ENCODE data around the gene SLC2A4RG.

SLC2A4RG gene

GRCh38 chr20:63737945-63738686 is 1.5 kb upstream of the SLC2A4RG start:
- intact Hi-C loops (cut with micrococcal nuclease): no loop called here
- peak overlapping the region; percentile 50 for H3K4me3 Mint-ChIP-seq
- no peak overlapping the region for H3K27ac Mint-ChIP-seq
- no peaks in the 10 kb centered on the region for H3K9me3 Mint-ChIP-seq
- H3K36me3 Mint-ChIP-seq (ENCODE audit: low read depth): peaks cover 18% of the 10 kb centered on the region
- peaks cover 35% of the 10 kb centered on the region for H3K27me3 Mint-ChIP-seq
- peaks cover 48% of the 10 kb centered on the region for H3K4me1 Mint-ChIP-seq (ENCODE audit: low read depth)

DNA sequence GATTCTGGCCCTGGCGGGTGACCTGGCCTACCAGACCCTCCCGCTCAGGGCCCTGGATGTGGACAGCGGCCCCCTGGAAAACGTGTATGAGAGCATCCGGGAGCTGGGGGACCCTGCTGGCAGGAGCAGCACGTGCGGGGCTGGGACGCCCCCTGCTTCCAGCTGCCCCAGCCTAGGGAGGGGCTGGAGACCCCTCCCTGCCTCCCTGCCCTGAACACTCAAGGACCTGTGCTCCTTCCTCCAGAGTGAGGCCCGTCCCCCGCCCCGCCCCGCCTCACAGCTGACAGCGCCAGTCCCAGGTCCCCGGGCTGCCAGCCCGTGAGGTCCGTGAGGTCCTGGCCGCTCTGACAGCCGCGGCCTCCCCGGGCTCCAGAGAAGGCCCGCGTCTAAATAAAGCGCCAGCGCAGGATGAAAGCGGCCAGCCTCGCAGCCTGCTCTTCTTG is 868 bp upstream of the SLC2A4RG start:
- Mint-ChIP-seq H3K27me3 (peaks cover 35% of the 10 kb centered on the region), H3K27ac (no peak overlapping the region), H3K9me3 (no peaks in the 10 kb centered on the region), H3K36me3 (ENCODE audit: low read depth) (peaks cover 24% of the 10 kb centered on the region), H3K4me3 (peak overlapping the region; percentile 50), H3K4me1 (ENCODE audit: low read depth) (peaks cover 48% of the 10 kb centered on the region)
- intact Hi-C loops (cut with micrococcal nuclease): no loop called here

- H3K4me1 Mint-ChIP-seq (ENCODE audit: low read depth): peaks cover 47% of the 10 kb centered on the region
- intact Hi-C loops (cut with micrococcal nuclease): no loop called here
- no peak overlapping the region for H3K27ac Mint-ChIP-seq
- H3K4me3 Mint-ChIP-seq: peak overlapping the region; percentile 64
- peaks cover 38% of the 10 kb centered on the region for H3K36me3 Mint-ChIP-seq (ENCODE audit: low read depth)
- no peaks in the 10 kb centered on the region for H3K9me3 Mint-ChIP-seq
- peaks cover 32% of the 10 kb centered on the region for H3K27me3 Mint-ChIP-seq
Measured at GRCh38 chr20:63740070-63740626, 572 bp downstream of the SLC2A4RG start.

DNA sequence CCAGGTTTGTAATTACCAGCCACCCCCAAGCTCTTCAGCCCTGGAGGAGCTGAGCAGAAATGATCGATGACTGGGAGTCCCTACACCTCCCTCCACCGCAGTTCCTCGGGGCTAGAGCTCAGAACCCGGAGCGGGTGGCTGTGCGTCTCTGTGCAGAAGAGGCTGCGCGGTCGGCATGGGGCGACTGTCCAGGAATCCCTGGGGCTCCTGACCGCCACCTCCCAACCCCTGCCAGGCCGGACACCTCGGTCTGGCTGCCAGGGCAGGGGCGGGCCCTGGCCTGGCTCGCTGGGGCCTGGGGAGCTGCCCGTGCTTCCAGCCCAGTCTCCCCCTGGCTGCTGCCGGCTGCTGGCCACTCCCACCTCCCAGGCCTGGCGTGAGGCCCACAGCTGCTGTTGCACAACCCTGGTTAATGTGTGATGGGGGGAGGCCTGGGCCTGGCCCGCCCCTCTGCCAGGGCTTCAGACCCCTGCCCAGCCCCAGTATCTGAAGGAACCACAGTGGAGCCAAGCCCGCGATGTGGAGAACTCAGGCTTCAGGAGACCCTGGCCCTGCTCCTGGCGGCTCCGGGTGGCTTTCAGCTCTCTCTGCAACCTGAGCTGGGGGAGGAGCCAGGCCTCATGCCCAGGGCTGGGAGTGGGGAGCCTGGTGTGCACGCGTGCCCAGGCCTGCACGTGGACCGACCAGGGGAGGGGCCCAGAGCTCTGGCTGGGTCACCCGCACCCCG is 1.2 kb downstream of the SLC2A4RG start:
- Mint-ChIP-seq H3K27ac (peak overlapping the region; percentile 25), H3K4me1 (ENCODE audit: low read depth) (peaks cover 40% of the 10 kb centered on the region), H3K4me3 (peak overlapping the region; percentile 64), H3K9me3 (no peaks in the 10 kb centered on the region), H3K27me3 (peaks cover 26% of the 10 kb centered on the region), H3K36me3 (ENCODE audit: low read depth) (peaks cover 44% of the 10 kb centered on the region)
- intact Hi-C loops (cut with micrococcal nuclease): no loop called here

DNA sequence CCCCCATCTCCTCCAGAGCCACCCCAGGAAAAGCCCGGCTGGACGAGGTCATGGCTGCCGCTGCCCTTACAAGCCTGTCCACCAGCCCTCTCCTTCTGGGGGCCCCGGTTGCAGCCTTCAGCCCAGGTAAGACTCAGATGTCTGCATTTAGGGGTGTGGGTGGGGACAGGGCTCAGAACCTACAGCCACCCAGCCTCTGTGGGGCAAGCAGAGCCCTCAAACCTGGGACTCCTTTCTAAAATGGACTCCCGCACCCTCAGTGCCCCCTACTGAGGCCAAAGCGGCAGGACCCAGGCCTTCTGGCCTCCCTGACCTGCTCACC is 1.7 kb downstream of the SLC2A4RG start:
- H3K36me3 Mint-ChIP-seq (ENCODE audit: low read depth): peaks cover 50% of the 10 kb centered on the region
- H3K27ac Mint-ChIP-seq: peak overlapping the region; percentile 25
- intact Hi-C loops (cut with micrococcal nuclease): no loop called here
- H3K4me3 Mint-ChIP-seq: peak overlapping the region; percentile 64
- no peaks in the 10 kb centered on the region for H3K9me3 Mint-ChIP-seq
- peaks cover 21% of the 10 kb centered on the region for H3K27me3 Mint-ChIP-seq
- H3K4me1 Mint-ChIP-seq (ENCODE audit: low read depth): peaks cover 35% of the 10 kb centered on the region

DNA sequence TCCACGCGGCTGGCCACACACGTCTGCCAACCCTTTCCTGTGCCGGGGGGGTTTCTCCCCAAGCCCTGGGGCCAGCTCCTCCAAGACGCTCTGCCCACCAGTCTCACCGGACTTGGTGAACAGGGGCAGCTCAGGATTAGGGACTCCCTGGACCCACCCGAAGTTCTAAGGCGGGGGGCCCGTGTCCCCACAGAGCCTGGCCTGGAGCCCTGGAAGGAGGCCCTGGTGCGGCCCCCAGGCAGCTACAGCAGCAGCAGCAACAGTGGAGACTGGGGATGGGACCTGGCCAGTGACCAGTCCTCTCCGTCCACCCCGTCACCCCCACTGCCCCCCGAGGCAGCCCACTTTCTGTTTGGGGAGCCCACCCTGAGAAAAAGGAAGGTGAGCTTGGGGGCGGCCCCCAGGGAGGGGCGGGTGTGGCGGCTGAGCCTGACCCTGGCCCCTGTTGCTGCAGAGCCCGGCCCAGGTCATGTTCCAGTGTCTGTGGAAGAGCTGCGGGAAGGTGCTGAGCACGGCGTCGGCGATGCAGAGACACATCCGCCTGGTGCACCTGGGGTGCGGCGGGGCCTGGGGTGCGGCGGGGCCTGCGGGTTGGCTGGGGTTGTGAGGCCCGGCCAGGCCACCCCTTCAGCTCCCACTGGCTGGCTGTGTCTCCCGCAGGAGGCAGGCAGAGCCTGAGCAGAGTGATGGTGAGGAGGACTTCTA is 2.3 kb downstream of the SLC2A4RG start:
- Mint-ChIP-seq H3K36me3 (ENCODE audit: low read depth) (peaks cover 55% of the 10 kb centered on the region), H3K27ac (peak overlapping the region; percentile 25), H3K9me3 (no peaks in the 10 kb centered on the region), H3K4me3 (no peak overlapping the region), H3K27me3 (peaks cover 16% of the 10 kb centered on the region), H3K4me1 (ENCODE audit: low read depth) (peaks cover 30% of the 10 kb centered on the region)
- intact Hi-C loops (cut with micrococcal nuclease): no loop called here

DNA sequence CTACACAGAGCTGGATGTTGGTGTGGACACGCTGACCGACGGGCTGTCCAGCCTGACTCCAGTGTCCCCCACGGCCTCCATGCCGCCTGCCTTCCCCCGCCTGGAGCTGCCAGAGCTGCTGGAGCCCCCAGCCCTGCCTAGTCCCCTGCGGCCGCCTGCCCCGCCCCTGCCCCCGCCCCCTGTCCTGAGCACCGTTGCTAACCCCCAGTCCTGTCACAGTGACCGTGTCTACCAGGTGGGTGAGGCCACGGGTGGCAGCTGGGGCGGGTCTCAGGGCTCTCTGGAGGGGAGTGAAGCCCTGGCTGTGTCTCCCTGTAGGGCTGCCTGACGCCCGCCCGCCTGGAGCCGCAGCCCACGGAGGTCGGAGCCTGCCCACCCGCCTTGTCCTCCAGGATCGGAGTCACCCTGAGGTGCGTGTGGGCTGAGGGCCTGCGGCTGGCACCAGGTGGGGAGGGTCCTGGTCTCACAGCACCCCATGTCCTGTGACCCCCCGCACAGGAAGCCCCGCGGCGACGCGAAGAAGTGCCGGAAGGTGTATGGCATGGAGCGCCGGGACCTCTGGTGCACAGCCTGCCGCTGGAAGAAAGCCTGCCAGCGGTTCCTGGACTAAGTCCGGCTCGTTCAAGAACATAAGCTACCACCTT is 2.9 kb downstream of the SLC2A4RG start:
- no peaks in the 10 kb centered on the region for H3K9me3 Mint-ChIP-seq
- no peak overlapping the region for H3K4me3 Mint-ChIP-seq
- H3K27me3 Mint-ChIP-seq: peaks cover 9% of the 10 kb centered on the region
- peaks cover 59% of the 10 kb centered on the region for H3K36me3 Mint-ChIP-seq (ENCODE audit: low read depth)
- intact Hi-C loops (cut with micrococcal nuclease): no loop called here
- H3K4me1 Mint-ChIP-seq (ENCODE audit: low read depth): peaks cover 23% of the 10 kb centered on the region
- H3K27ac Mint-ChIP-seq: no peak overlapping the region

GRCh38 chr20:63743210-63743970 is 3.8 kb downstream of the SLC2A4RG start:
- no peak overlapping the region for H3K4me3 Mint-ChIP-seq
- H3K27ac Mint-ChIP-seq: no peak overlapping the region
- H3K4me1 Mint-ChIP-seq (ENCODE audit: low read depth): peaks cover 17% of the 10 kb centered on the region
- intact Hi-C loops (cut with micrococcal nuclease): no loop called here
- peaks cover 68% of the 10 kb centered on the region for H3K36me3 Mint-ChIP-seq (ENCODE audit: low read depth)
- peaks cover 4% of the 10 kb centered on the region for H3K27me3 Mint-ChIP-seq
- H3K9me3 Mint-ChIP-seq: no peaks in the 10 kb centered on the region

DNA sequence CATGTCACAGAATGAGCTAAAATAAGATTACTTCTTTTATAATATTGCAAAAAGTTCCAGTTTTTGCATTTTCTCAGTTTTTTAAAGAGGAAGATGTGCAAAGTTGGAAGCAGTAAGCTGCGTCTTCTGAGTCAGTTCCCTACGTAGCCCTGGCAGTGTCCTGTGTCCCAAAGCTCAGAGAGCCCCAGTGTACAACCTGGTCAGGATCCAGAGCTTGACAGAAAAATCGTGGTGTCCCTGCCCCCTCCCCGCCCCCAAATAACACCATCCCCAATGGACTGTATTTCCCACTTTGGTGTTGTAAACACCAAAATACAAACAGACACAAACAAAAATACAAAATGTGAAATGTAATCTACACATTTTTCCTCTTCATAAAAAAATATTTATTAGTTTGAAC is 4.6 kb downstream of the SLC2A4RG start:
- no peaks in the 10 kb centered on the region for H3K27me3 Mint-ChIP-seq
- H3K9me3 Mint-ChIP-seq: no peaks in the 10 kb centered on the region
- H3K27ac Mint-ChIP-seq: no peak overlapping the region
- intact Hi-C loops (cut with micrococcal nuclease): no loop called here
- peaks cover 14% of the 10 kb centered on the region for H3K4me1 Mint-ChIP-seq (ENCODE audit: low read depth)
- no peak overlapping the region for H3K4me3 Mint-ChIP-seq
- peaks cover 76% of the 10 kb centered on the region for H3K36me3 Mint-ChIP-seq (ENCODE audit: low read depth)

- Mint-ChIP-seq H3K27ac (peak overlapping the region; percentile 10), H3K36me3 (ENCODE audit: low read depth) (peaks cover 82% of the 10 kb centered on the region), H3K4me1 (ENCODE audit: low read depth) (peaks cover 14% of the 10 kb centered on the region), H3K27me3 (no peaks in the 10 kb centered on the region), H3K4me3 (no peak overlapping the region), H3K9me3 (no peaks in the 10 kb centered on the region)
- intact Hi-C loops (cut with micrococcal nuclease): no loop called here
Measured at GRCh38 chr20:63744574-63745423, 5.2 kb downstream of the SLC2A4RG start.

DNA sequence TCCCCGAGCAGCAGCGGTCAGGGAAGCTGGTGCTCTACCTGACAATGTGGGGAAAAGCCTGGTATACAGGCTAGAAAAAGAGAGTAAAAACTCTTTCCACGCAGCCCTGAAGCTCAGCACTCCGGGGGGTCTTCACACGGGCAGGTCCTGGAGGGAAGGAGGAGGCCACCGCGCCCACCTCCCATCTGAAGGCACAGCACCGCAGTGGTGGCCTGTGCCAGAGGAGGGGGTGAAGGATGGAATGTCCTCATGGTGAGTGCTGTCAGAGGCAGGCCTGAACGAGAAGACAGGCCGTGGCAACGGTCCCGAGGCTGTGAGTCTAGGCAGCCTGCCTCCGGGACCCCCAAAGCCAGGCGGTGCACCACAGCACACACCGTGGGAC is 5.8 kb downstream of the SLC2A4RG start:
- H3K9me3 Mint-ChIP-seq: no peaks in the 10 kb centered on the region

GRCh38 chr20:63745961-63746731 is 6.6 kb downstream of the SLC2A4RG start:
- Mint-ChIP-seq H3K4me3 (no peak overlapping the region), H3K27ac (no peak overlapping the region), H3K4me1 (ENCODE audit: low read depth) (peaks cover 8% of the 10 kb centered on the region), H3K27me3 (no peaks in the 10 kb centered on the region), H3K36me3 (ENCODE audit: low read depth) (peaks cover 96% of the 10 kb centered on the region), H3K9me3 (no peaks in the 10 kb centered on the region)
- intact Hi-C loops (cut with micrococcal nuclease): no loop called here

More for the DNA sequence above, 5.8 kb downstream of the SLC2A4RG start:
- H3K27ac Mint-ChIP-seq: no peak overlapping the region
- no peak overlapping the region for H3K4me3 Mint-ChIP-seq
- intact Hi-C loops (cut with micrococcal nuclease): no loop called here
- peaks cover 89% of the 10 kb centered on the region for H3K36me3 Mint-ChIP-seq (ENCODE audit: low read depth)
- H3K4me1 Mint-ChIP-seq (ENCODE audit: low read depth): peaks cover 14% of the 10 kb centered on the region
- H3K27me3 Mint-ChIP-seq: no peaks in the 10 kb centered on the region
